ENCODE data around the gene GRIK4. TPM values are rescaled to one million over a fixed set of nuclear protein-coding genes. Genes with fewer than 3 reads are reported as not detected.

The GRIK4 gene
- total RNA-seq, 2 donors from 2014 or later = 0.05 to 1.7 TPM

- Histone ChIP-seq H3K9me3 (no peaks in the 10 kb centered on the region), H3K27me3 (replicated peaks; ENCODE audit: insufficient read depth) (no peaks in the 10 kb centered on the region), H3K36me3 (no peaks in the 10 kb centered on the region), H3K4me1 (replicated peaks) (no peaks in the 10 kb centered on the region), H3K4me3 (no peak overlapping the region), H3K27ac (no peak overlapping the region)
- WGBS = 45% methylated on average over 13 of the region's 13 CpGs
- no peak for TF ChIP-seq POLR2A (IDR thresholded peaks at IDR 0.05)
- TF ChIP-seq, protein P1, sequence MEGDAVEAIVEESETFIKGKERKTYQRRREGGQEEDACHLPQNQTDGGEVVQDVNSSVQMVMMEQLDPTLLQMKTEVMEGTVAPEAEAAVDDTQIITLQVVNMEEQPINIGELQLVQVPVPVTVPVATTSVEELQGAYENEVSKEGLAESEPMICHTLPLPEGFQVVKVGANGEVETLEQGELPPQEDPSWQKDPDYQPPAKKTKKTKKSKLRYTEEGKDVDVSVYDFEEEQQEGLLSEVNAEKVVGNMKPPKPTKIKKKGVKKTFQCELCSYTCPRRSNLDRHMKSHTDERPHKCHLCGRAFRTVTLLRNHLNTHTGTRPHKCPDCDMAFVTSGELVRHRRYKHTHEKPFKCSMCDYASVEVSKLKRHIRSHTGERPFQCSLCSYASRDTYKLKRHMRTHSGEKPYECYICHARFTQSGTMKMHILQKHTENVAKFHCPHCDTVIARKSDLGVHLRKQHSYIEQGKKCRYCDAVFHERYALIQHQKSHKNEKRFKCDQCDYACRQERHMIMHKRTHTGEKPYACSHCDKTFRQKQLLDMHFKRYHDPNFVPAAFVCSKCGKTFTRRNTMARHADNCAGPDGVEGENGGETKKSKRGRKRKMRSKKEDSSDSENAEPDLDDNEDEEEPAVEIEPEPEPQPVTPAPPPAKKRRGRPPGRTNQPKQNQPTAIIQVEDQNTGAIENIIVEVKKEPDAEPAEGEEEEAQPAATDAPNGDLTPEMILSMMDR (IDR thresholded peaks at IDR 0.05) = peak; percentile 26 to 47 (median 26)
- DNase-seq (ENCODE audit: low spot score) = peak; percentile 10
- intact Hi-C loops (cut with DNase I) = loop anchor here (10.0 kb wide), 1 partner anchor 265 kb away; no protein-coding TSS in a partner anchor
These were observed 418.2 kb downstream of the GRIK4 start for GRCh38 chr11:120929664-120930154.

GRCh38 chr11:120931057-120931779, 419.7 kb downstream of the GRIK4 start:
- intact Hi-C loops (cut with DNase I) = loop anchor here (10.0 kb wide), 1 partner anchor 264 kb away; no protein-coding TSS in a partner anchor
- 79% methylated on average over 4 of the region's 4 CpGs for WGBS
- TF ChIP-seq POLR2A (IDR thresholded peaks at IDR 0.05) (no peak), POLR2AphosphoS5 (IDR thresholded peaks at IDR 0.05) (no peak)
- TF ChIP-seq, protein P1 (IDR thresholded peaks at IDR 0.05) = no peak
- Histone ChIP-seq H3K4me3 (no peak overlapping the region), H3K27ac (no peak overlapping the region), H3K9me3 (no peaks in the 10 kb centered on the region), H3K4me1 (replicated peaks) (no peaks in the 10 kb centered on the region), H3K36me3 (no peaks in the 10 kb centered on the region), H3K27me3 (replicated peaks; ENCODE audit: insufficient read depth) (no peaks in the 10 kb centered on the region)
- DNase-seq (ENCODE audit: low spot score) = no peak

DNA sequence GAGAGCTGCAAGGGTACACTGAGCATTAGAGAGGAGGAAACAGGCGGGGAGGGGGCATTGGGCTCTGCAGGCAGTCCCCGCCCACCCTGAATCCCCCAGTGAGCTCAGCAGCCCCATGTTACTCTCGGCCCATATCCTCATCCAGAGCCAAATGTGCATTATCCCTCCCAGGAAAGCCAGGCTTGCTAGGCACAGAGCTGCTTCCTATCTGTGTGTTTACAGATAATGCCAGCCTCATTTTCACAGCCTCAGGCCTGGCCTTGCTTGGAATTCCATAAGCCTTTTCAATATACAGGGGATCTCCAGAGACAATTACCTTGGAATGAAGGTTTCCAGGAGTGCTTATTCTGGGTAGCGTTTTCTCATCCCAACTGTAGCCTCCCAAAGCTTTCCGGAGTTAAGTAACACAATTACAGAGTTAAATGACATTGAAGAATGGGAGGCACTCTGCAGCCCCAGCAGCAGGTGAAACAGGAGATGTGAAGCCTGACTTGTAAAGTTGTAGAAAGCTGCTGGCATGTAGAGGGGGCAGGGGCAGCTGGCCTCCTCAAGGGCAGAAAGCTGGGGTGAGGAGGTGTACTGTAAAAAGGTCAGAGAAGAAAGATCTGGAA, 420.9 kb downstream of the GRIK4 start:
- 75% methylated on average over 5 of the region's 5 CpGs for WGBS

GRCh38 chr11:120936356-120936755, 424.8 kb downstream of the GRIK4 start:
- 44% methylated on average over 3 of the region's 3 CpGs for whole genome bisulfite sequencing
- Histone ChIP-seq H3K4me1 (replicated peaks) (no peaks in the 10 kb centered on the region), H3K27me3 (replicated peaks; ENCODE audit: insufficient read depth) (peaks cover 3% of the 10 kb centered on the region), H3K9me3 (no peaks in the 10 kb centered on the region), H3K36me3 (no peaks in the 10 kb centered on the region), H3K4me3 (no peak overlapping the region), H3K27ac (no peak overlapping the region)
- TF ChIP-seq POLR2AphosphoS5 (IDR thresholded peaks at IDR 0.05) (no peak), POLR2A (IDR thresholded peaks at IDR 0.05) (no peak)
- TF ChIP-seq, protein P1 (IDR thresholded peaks at IDR 0.05) = no peak
- DNase-seq (ENCODE audit: low spot score) = no peak
- intact Hi-C loops (cut with DNase I) = loop anchor here (10.0 kb wide), 1 partner anchor 258 kb away; no protein-coding TSS in a partner anchor

More for the DNA sequence above, 420.9 kb downstream of the GRIK4 start:
- intact Hi-C loops (cut with DNase I) = loop anchor here (10.0 kb wide), 1 partner anchor 262 kb away; no protein-coding TSS in a partner anchor
- H3K27ac ChIP-seq = no peak overlapping the region
- no peaks in the 10 kb centered on the region for H3K4me1 ChIP-seq (replicated peaks)
- no peak for TF ChIP-seq POLR2AphosphoS5 (IDR thresholded peaks at IDR 0.05)
- TF ChIP-seq, protein P1 (IDR thresholded peaks at IDR 0.05) = no peak
- no peak for TF ChIP-seq POLR2A (IDR thresholded peaks at IDR 0.05)
- H3K9me3 ChIP-seq = no peaks in the 10 kb centered on the region
- DNase-seq (ENCODE audit: low spot score) = no peak
- no peak overlapping the region for H3K4me3 ChIP-seq
- H3K27me3 ChIP-seq (replicated peaks; ENCODE audit: insufficient read depth) = no peaks in the 10 kb centered on the region
- no peaks in the 10 kb centered on the region for H3K36me3 ChIP-seq
